GM15510 (cell line): Measurements from ENCODE around the gene COBL.

ENCODE experiments used
- POLR2A ChIP-seq: IDR thresholded peaks from 3 replicates; pipeline ENCODE4 v1.6.1; 2011; ENCODE audit warnings: borderline replicate concordance; ENCODE audit not compliant: insufficient read length; ENCODE audit errors: extremely low read depth

COBL gene

GRCh38 chr7:51026341-51026740 lies 290.3 kb downstream of the COBL start:
- TF ChIP-seq POLR2A, result no peak

GRCh38 chr7:51025668-51026067 lies 290.9 kb downstream of the COBL start:
- TF ChIP-seq POLR2A, result no peak

DNA sequence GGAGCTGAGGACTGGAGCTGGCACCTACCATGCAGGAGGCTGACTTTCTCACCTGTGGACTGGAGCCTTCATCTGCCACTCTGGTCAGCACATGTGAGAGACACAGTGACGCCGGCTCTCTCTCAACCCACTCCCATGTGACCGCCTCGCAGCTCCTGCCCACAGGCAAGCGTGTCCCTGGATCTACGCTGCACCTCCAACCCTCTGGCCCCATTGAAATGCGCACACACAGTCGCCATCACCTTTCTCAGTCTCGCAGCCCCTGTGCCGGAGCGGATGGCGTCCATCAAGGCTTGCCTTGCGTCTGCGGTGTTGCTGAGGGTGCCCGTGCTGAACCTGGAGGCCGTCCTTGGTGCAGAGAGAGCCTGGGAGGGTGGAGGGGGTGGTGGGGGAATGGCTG lies 291.7 kb downstream of the COBL start:
- no peak for TF ChIP-seq POLR2A

GRCh38 chr7:51023547-51023946 lies 293.1 kb downstream of the COBL start:
- TF ChIP-seq POLR2A, result no peak

GRCh38 chr7:51022821-51023220 lies 293.8 kb downstream of the COBL start:
- TF ChIP-seq POLR2A, result no peak

DNA sequence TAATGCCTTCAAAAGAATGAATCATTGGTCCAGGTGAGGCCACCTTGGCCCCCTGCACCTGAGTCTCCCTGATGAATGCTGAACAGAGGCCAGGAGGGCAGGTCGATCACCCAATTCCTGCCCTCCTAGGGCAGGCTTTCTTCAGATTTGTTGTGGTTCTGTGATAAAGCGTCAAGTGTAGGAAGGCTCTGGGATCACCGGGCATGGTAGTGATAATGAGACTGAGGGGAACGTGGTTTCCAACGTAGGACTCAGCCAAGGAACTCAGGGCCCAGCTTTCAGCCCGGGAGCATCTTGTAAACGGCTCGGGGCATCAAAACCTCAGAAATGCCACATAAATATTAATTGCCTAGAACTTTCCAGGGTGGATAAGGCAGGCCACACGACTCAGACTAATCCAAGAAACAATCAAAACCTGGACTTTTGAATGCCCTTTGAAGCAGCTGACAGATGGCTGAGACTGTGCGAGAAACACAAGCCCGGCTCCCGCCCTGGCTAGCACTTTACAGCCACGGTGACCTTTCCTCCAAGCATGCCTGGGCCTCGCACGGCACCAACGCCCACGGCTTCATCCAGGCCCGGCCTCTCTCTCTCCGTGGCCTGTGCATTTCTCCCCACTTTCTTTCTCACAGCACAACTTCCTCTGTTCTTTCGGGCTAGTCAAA lies 294.6 kb downstream of the COBL start:
- no peak for TF ChIP-seq POLR2A

DNA sequence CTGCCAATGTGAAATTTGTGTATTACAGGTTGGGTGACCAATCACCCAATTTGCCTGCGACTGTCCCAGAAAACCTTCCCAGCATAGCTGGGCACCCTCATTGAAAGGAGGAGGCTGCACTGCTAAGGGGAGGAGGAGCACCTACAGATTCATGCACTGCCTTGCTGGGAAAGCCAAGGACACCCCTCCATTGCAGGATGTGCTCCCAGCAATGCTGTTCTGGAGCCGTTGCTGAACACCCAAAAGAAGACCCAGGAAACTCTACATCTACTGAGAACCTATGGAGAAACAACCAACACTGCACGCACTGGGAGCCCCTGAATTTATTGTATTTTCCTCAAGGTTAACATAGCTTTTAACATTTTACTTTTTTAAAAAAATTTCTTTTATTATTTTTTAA lies 295.7 kb downstream of the COBL start:
- no peak for TF ChIP-seq POLR2A

GRCh38 chr7:51019891-51020870 lies 296.4 kb downstream of the COBL start:
- TF ChIP-seq POLR2A, result no peak

GRCh38 chr7:51019191-51019844 lies 297.3 kb downstream of the COBL start:
- TF ChIP-seq POLR2A, result no peak

- no peak for TF ChIP-seq POLR2A
Observed at GRCh38 chr7:51017576-51018535, 298.8 kb downstream of the COBL start.

GRCh38 chr7:51016546-51016945 lies 300.1 kb downstream of the COBL start:
- no peak for TF ChIP-seq POLR2A

GRCh38 chr7:51015581-51015980 lies 301.0 kb downstream of the COBL start:
- TF ChIP-seq POLR2A, result no peak

GRCh38 chr7:51014811-51015210 lies 301.8 kb downstream of the COBL start:
- no peak for TF ChIP-seq POLR2A

DNA sequence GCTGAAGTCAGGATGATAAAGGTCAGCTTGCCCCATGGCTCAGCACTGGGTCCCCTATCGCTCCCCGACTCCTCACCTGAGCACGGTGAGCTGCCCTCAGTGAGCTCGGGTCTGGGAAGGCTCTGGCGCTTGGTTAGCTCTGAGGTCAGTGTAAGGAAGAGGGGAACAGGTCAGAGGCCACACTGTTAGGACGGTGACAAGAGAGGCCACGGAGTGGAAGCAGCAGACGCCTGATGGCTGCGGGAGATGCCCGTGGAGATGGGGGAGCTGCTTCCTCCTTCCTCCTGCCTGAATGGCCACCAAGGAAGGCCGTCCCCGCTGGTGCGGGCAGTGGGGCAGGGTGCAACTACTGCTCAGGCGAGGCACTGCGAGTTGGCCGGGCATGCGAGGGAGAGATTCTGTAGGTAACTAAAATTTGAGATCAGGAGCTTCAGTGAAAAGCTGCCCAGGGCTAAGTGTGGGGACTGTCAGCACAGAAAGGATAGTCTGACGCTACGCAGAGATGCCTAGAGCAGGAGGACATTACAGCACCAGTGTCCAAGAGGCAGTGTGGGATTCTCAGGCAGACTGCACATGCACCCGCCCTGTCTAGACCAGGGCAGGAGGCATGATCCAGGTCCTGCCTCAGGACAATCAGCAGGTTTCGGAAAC lies 302.6 kb downstream of the COBL start:
- TF ChIP-seq POLR2A, result no peak

GRCh38 chr7:51013218-51013786 lies 303.3 kb downstream of the COBL start:
- TF ChIP-seq POLR2A, result no peak
